ENCODE data around the gene ZNF236.

DNA sequence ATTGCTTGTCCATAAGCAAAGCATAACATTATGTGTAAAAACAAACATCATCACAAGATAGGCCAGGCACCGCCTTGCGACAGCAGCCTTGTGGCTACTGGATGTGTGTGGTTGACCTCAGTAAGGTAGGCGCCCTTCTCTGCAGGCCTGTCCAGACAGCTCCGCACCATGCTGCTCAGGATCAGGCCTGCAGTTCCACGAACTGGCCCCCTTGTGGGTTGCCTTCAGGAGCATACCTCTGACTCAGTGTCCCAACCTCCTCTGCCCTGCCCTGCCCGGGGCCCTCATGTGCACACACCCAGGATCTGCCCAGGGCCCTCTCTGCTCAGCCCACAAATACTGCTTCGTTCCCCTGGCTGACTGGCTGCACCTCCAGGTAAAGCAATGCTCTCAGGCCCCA lies 16.1 kb upstream of the ZNF236 start:
- TF ChIP-seq CTCF (IDR thresholded peaks at IDR 0.05; ENCODE audit: low read depth, low read length, missing input control) (no peak), YY1 (IDR thresholded peaks at IDR 0.05) (no peak), TAF1 (conservative IDR thresholded peaks at IDR 0.05) (no peak)
- TF ChIP-seq, protein P1, sequence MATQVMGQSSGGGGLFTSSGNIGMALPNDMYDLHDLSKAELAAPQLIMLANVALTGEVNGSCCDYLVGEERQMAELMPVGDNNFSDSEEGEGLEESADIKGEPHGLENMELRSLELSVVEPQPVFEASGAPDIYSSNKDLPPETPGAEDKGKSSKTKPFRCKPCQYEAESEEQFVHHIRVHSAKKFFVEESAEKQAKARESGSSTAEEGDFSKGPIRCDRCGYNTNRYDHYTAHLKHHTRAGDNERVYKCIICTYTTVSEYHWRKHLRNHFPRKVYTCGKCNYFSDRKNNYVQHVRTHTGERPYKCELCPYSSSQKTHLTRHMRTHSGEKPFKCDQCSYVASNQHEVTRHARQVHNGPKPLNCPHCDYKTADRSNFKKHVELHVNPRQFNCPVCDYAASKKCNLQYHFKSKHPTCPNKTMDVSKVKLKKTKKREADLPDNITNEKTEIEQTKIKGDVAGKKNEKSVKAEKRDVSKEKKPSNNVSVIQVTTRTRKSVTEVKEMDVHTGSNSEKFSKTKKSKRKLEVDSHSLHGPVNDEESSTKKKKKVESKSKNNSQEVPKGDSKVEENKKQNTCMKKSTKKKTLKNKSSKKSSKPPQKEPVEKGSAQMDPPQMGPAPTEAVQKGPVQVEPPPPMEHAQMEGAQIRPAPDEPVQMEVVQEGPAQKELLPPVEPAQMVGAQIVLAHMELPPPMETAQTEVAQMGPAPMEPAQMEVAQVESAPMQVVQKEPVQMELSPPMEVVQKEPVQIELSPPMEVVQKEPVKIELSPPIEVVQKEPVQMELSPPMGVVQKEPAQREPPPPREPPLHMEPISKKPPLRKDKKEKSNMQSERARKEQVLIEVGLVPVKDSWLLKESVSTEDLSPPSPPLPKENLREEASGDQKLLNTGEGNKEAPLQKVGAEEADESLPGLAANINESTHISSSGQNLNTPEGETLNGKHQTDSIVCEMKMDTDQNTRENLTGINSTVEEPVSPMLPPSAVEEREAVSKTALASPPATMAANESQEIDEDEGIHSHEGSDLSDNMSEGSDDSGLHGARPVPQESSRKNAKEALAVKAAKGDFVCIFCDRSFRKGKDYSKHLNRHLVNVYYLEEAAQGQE (IDR thresholded peaks at IDR 0.05) = no peak
- TF ChIP-seq, protein P2, sequence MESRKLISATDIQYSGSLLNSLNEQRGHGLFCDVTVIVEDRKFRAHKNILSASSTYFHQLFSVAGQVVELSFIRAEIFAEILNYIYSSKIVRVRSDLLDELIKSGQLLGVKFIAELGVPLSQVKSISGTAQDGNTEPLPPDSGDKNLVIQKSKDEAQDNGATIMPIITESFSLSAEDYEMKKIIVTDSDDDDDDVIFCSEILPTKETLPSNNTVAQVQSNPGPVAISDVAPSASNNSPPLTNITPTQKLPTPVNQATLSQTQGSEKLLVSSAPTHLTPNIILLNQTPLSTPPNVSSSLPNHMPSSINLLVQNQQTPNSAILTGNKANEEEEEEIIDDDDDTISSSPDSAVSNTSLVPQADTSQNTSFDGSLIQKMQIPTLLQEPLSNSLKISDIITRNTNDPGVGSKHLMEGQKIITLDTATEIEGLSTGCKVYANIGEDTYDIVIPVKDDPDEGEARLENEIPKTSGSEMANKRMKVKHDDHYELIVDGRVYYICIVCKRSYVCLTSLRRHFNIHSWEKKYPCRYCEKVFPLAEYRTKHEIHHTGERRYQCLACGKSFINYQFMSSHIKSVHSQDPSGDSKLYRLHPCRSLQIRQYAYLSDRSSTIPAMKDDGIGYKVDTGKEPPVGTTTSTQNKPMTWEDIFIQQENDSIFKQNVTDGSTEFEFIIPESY (IDR thresholded peaks at IDR 0.05) = no peak

Measured in liver (tissue), 3 donors.